ENCODE data around the gene CCDC106.

GRCh38 chr19:55647732-55648584 lies at the start of gene CCDC106:
- TF ChIP-seq, protein P1, sequence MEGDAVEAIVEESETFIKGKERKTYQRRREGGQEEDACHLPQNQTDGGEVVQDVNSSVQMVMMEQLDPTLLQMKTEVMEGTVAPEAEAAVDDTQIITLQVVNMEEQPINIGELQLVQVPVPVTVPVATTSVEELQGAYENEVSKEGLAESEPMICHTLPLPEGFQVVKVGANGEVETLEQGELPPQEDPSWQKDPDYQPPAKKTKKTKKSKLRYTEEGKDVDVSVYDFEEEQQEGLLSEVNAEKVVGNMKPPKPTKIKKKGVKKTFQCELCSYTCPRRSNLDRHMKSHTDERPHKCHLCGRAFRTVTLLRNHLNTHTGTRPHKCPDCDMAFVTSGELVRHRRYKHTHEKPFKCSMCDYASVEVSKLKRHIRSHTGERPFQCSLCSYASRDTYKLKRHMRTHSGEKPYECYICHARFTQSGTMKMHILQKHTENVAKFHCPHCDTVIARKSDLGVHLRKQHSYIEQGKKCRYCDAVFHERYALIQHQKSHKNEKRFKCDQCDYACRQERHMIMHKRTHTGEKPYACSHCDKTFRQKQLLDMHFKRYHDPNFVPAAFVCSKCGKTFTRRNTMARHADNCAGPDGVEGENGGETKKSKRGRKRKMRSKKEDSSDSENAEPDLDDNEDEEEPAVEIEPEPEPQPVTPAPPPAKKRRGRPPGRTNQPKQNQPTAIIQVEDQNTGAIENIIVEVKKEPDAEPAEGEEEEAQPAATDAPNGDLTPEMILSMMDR (conservative IDR thresholded peaks at IDR 0.05; ENCODE audit: low read depth, low read length) = no peak
- TF ChIP-seq EZH2 (IDR thresholded peaks at IDR 0.05; ENCODE audit: low read length, unreplicated experiment) = no peak
